GM21825 (cell line): ENCODE measurements around the gene ATG10.
"Not testable (repeated sequence)": the region's sequence is repeated elsewhere in the genome, so short reads cannot be mapped to it uniquely, and the experiment has no call there.

Experiments used
- ATAC-seq: cut with Tn5 transposase; IDR thresholded peaks from one replicate; pipeline ENCODE4 v1.9.1; 2021; ENCODE audit warnings: mild to moderate bottlenecking, moderate library complexity; ENCODE audit not compliant: unreplicated experiment

Gene ATG10

GRCh38 chr5:81982172-81982685 lies 10.4 kb downstream of the ATG10 start:
- not testable (repeated sequence) for ATAC-seq

GRCh38 chr5:81983148-81983547 lies 11.3 kb downstream of the ATG10 start:
- ATAC-seq = not testable (repeated sequence)

GRCh38 chr5:81983563-81983962 lies 11.7 kb downstream of the ATG10 start:
- not testable (repeated sequence) for ATAC-seq

GRCh38 chr5:81986126-81986525 lies 14.3 kb downstream of the ATG10 start:
- no peak for ATAC-seq

- ATAC-seq = no peak
Measured at GRCh38 chr5:81989204-81989603, 17.4 kb downstream of the ATG10 start.

- ATAC-seq = no peak
Measured at GRCh38 chr5:81994679-81995078, 22.9 kb downstream of the ATG10 start.

GRCh38 chr5:81995407-81995806 lies 23.6 kb downstream of the ATG10 start:
- ATAC-seq = no peak

GRCh38 chr5:82004511-82004910 lies 32.7 kb downstream of the ATG10 start:
- ATAC-seq = no peak

- ATAC-seq = not testable (repeated sequence)
Measured at GRCh38 chr5:82009869-82010268, 38.0 kb downstream of the ATG10 start.

GRCh38 chr5:82010696-82011095 lies 38.9 kb downstream of the ATG10 start:
- no peak for ATAC-seq

GRCh38 chr5:82011761-82012160 lies 39.9 kb downstream of the ATG10 start:
- no peak for ATAC-seq

GRCh38 chr5:82014644-82015043 lies 42.8 kb downstream of the ATG10 start:
- ATAC-seq = not testable (repeated sequence)

GRCh38 chr5:82018462-82018861 lies 46.6 kb downstream of the ATG10 start:
- no peak for ATAC-seq

GRCh38 chr5:82019342-82020138 lies 47.7 kb downstream of the ATG10 start:
- no peak for ATAC-seq

- no peak for ATAC-seq
Measured at GRCh38 chr5:82022499-82022898, 50.7 kb downstream of the ATG10 start.

GRCh38 chr5:82023644-82024043 lies 51.8 kb downstream of the ATG10 start:
- ATAC-seq = no peak

- no peak for ATAC-seq
Measured at GRCh38 chr5:82031220-82032119, 59.6 kb downstream of the ATG10 start.

GRCh38 chr5:82042894-82043293 lies 71.1 kb downstream of the ATG10 start:
- not testable (repeated sequence) for ATAC-seq

- ATAC-seq = no peak
Measured at GRCh38 chr5:82044010-82044409, 72.2 kb downstream of the ATG10 start.

GRCh38 chr5:82045554-82046275 lies 73.9 kb downstream of the ATG10 start:
- no peak for ATAC-seq

GRCh38 chr5:82046276-82046647 lies 74.4 kb downstream of the ATG10 start:
- ATAC-seq = no peak
